ENCODE results near the gene DCDC2C.

The DCDC2C gene

GRCh38 chr2:3709225-3709624 lies 5.8 kb downstream of the DCDC2C start:
- TF ChIP-seq CTCF (conservative IDR thresholded peaks at IDR 0.05; ENCODE audit: low read length), result no peak
- no peak overlapping the region for H3K4me3 ChIP-seq (ENCODE audit: low read length)
- DNase-seq (ENCODE audit: low read depth), result no peak

GRCh38 chr2:3712424-3712823 lies 9.0 kb downstream of the DCDC2C start:
- no peak for DNase-seq (ENCODE audit: low read depth)
- H3K4me3 ChIP-seq (ENCODE audit: low read length), result no peak overlapping the region
- no peak for TF ChIP-seq CTCF (conservative IDR thresholded peaks at IDR 0.05; ENCODE audit: low read length)

- no peak for TF ChIP-seq CTCF (conservative IDR thresholded peaks at IDR 0.05; ENCODE audit: low read length)
- peak; percentile 1 for DNase-seq (ENCODE audit: low read depth)
- no peak overlapping the region for H3K4me3 ChIP-seq (ENCODE audit: low read length)
These were observed 9.6 kb downstream of the DCDC2C start for GRCh38 chr2:3712831-3713503.

GRCh38 chr2:3718679-3719078 lies 15.3 kb downstream of the DCDC2C start:
- no peak for TF ChIP-seq CTCF (conservative IDR thresholded peaks at IDR 0.05; ENCODE audit: low read length)
- DNase-seq (ENCODE audit: low read depth), result no peak
- no peak overlapping the region for H3K4me3 ChIP-seq (ENCODE audit: low read length)

- no peak for TF ChIP-seq CTCF (conservative IDR thresholded peaks at IDR 0.05; ENCODE audit: low read length)
- H3K4me3 ChIP-seq (ENCODE audit: low read length), result no peak overlapping the region
These were observed 21.6 kb downstream of the DCDC2C start for GRCh38 chr2:3725002-3725401.

GRCh38 chr2:3725458-3726250 lies 22.3 kb downstream of the DCDC2C start:
- DNase-seq (ENCODE audit: low read depth), result no peak
- no peak overlapping the region for H3K4me3 ChIP-seq (ENCODE audit: low read length)
- no peak for TF ChIP-seq CTCF (conservative IDR thresholded peaks at IDR 0.05; ENCODE audit: low read length)

More at GRCh38 chr2:3725002-3725401, 21.6 kb downstream of the DCDC2C start:
- DNase-seq (ENCODE audit: low read depth), result no peak

GRCh38 chr2:3726511-3726910 lies 23.1 kb downstream of the DCDC2C start:
- no peak for DNase-seq (ENCODE audit: low read depth)
- no peak for TF ChIP-seq CTCF (conservative IDR thresholded peaks at IDR 0.05; ENCODE audit: low read length)
- no peak overlapping the region for H3K4me3 ChIP-seq (ENCODE audit: low read length)

Measured in AG10803 (cell line).